Muscle of back (tissue), 11 donors: ENCODE data around the gene KISS1R. TPM values are rescaled to one million over a fixed set of nuclear protein-coding genes. Genes with fewer than 3 reads are reported as not detected.
"Not testable (repeated sequence)": the region's sequence is repeated elsewhere in the genome, so short reads cannot be mapped to it uniquely, and the experiment has no call there.

ENCODE experiments used
- DNase-seq, 3 donors: peaks; one replicate each; pipeline versions ENCODE4 v3.0.0 to v3.0.0-alpha.2; 2013
- polyA plus RNA-seq, 10 donors: library from polyadenylated mRNA; unstranded; fragments of 120-200 nt; gene quantifications; one replicate each; pipeline ENCODE4 v1.2.1, GENCODE V29; 2013; ENCODE audit not compliant: insufficient read length in 10 of 10

Gene KISS1R
- polyA plus RNA-seq, 10 donors = not detected

GRCh38 chr19:952049-952679 is 35.0 kb downstream of the KISS1R start:
- no peak for DNase-seq

GRCh38 chr19:952680-953444 is 35.7 kb downstream of the KISS1R start:
- no peak for DNase-seq

DNA sequence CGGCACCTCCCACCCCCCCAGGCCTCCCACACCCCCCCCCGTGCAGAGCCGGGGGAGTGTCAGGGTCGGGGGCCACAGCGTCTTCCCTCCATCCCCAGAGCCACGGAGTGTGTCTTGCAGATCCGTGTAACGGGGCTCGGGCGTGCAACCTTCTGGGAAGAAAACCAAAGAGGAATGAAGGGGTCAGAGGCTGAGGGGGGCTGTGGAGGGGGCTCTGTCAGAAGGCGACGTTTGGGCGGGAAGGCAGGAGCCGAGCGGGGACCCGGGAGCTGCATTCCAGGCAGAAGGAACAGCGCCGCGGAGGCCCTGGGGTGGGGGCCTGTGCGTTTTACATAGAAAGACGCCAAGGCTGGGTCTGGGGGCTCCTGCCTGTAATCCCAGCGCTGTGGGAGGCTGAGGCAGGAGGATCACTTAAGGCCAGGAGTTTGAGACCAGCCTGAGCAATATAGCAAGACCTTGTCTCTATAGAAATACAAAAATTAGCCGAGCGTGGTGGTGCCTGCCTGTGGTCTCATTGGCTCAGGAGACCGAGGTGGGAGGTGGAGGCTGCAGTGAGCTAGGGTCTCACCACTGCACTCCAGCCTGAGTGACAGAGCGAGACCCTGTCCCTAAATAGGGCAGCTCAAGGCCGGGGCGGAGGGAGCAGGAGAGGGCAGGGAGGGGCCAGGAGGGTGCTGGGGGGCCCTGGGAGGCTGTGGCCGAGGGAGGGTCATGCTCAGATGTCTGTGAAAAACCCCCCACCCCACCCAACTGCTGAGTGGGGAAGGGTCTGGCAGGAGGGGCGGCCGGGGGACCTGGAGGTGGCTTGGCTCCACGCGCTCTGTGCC is 36.5 kb downstream of the KISS1R start:
- no peak for DNase-seq

GRCh38 chr19:954272-954671 is 37.1 kb downstream of the KISS1R start:
- DNase-seq = no peak

DNA sequence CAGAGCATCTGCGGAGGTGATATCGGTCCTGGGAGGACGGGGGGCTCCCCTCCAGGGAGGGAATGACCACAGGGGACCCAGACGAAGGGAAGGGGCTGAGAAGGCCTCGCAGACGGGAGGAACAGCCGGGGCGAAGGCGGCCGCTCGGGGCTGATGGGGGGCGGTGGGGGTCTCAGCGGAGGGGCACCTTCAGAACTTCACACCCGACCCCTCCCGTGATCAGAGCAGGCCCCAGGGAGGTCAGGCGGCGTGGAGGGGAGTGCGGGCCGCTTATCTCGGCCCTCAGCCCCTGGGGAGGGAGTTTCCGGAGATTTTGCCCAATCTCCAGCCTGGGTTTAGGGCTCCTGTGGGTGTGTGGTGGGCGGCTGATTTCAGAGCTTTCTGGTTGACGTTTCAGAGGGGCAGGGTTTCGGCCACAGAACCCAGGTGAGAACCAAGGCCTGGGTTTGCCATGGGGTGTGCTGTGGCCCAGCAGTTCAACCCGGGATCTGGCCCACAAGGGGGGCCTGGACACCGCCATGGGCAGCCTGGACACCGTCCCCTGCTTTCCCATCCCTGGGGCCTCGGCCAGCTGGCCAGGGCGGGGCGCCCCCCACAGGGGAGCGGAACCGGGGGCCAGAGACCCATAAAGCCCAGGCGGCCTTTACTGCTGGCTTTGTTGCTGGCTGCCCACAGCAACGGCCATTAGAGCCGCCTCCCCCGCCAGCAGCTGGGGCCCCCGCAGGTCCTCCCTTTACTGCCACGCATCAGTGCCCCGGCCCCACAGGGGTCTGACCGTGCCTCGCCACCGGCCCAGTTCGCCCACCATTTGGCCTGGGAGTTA is 37.8 kb downstream of the KISS1R start:
- no peak for DNase-seq

GRCh38 chr19:955803-956765 is 39.0 kb downstream of the KISS1R start:
- no peak for DNase-seq

DNA sequence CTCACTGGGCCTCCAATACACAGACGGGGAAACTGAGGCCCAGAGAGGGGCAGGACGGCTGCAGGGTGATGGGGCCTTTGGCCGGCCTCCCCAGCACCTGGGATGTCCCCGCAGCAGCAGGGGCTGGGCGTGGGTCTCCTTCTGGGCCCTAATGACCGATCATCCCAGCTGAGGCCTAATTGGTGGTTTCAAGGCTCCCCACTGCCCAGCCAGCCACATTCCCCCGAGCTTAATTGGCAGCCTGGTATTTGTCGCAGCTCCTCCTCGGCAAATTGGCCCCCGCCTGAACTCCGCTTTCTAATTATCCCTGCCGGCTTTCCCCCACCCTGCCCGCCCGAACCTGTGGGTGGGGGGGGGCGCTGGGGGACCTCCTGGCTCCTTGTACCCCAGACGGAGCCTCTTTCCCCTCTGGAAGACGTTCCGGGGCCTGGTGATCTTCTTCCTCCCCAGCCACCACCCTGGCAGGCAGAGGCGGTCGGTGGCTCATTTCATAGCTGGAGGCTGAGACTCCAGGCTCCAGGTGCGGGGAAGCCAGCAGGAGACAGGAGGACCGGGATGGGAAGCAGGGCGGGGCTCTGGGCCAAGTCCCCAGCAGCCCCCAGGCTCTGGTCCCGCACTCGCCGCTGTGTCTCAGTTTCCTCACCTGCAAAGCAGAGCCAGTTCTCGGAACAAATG is 39.8 kb downstream of the KISS1R start:
- DNase-seq = no peak

DNA sequence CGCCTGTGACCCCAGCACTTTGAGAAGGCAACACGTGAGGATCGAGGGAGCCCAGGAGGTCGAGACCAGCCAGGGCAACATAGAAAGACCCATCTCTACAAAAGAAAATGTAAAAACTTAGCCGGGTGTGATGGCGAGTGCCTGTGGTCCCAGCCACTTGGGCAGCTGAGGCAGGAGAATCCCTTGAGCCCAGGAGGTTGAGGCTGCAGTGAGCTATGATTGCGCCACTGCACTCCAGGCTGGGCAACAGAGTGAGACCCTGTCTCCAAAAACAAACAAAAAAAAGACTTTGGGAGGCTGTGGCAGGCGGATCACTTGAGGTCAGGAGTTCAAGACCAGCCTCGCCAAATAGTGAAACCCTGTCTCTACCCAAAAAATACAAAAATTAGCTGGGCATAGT is 40.4 kb downstream of the KISS1R start:
- DNase-seq = not testable (repeated sequence)

- no peak for DNase-seq
Measured at GRCh38 chr19:958967-959855, 42.1 kb downstream of the KISS1R start.

DNA sequence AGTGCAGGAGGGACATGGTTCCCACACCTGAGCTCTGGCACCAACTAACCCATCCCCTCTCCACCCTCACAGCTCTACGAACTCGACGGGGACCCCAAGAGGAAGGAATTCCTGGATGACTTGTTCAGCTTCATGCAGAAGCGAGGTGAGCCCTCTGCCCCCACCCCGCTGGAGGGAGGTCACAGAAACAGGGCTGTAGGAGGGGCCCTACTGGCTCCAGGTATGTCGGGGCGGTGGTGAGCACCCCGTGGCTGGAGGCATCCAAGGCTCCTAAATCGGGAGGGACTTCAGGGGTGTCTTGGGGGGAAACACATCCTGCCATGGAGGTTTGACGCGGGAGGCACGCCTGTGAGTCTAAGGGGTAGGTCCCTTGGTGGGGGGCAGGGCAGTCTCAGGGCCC is 42.9 kb downstream of the KISS1R start:
- no peak for DNase-seq

DNA sequence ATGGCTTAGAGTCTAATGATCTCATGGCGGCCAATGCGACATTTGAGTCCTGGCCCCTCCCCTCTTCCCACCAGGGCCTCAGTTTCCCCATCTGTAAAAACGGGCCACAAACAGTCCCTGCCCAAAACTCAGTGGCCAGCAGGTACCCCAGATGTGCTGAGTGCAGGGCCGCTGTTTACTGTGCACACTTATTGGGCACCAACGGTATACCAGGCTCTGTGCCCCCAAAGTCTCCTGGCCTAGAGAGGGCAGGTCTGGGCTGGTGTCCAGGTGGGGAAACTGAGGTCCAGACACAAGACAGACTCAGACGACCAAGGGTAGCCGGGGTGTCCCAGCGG is 43.4 kb downstream of the KISS1R start:
- DNase-seq = no peak

DNA sequence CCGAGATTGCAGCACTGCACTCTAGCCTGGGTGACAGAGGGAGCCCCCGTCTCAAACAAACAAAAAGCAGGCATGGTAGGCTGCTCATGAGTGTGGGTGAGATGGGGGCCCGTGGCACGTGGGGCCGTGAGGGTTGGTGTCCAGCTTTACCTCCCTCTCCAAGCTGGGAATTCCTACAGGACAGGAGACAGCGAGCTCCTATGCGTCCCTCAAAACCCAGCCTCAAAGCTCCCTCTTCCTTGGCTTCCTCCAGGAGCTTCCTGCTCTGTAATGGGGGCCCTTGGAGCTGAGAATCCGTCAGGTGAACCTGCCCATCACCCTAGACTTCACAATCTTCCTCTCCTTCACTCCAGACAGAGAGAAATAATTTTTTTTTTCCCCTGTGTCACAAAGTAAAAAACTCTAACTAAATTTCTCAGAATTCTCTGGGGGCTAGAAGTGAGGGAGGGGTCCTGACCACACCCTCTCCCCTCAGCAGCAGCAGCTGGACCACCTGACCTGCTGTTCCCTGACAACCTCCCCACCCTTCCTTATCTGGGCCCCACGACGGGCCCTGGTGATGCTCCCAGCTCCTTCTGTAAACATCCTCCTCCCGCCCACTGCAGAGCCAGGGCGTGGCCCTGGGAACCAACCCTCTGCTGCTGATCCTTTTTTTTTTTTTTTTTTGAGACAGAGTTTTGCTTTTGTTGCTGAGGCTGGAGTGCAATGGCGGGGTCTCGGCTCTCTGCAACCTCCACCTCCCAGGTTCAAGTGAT is 44.9 kb downstream of the KISS1R start:
- no peak for DNase-seq

GRCh38 chr19:962683-963400 is 45.7 kb downstream of the KISS1R start:
- DNase-seq = no peak

- DNase-seq = no peak
Measured at GRCh38 chr19:963486-963951, 46.4 kb downstream of the KISS1R start.

- no peak for DNase-seq
Measured at GRCh38 chr19:964116-964520, 47.0 kb downstream of the KISS1R start.

DNA sequence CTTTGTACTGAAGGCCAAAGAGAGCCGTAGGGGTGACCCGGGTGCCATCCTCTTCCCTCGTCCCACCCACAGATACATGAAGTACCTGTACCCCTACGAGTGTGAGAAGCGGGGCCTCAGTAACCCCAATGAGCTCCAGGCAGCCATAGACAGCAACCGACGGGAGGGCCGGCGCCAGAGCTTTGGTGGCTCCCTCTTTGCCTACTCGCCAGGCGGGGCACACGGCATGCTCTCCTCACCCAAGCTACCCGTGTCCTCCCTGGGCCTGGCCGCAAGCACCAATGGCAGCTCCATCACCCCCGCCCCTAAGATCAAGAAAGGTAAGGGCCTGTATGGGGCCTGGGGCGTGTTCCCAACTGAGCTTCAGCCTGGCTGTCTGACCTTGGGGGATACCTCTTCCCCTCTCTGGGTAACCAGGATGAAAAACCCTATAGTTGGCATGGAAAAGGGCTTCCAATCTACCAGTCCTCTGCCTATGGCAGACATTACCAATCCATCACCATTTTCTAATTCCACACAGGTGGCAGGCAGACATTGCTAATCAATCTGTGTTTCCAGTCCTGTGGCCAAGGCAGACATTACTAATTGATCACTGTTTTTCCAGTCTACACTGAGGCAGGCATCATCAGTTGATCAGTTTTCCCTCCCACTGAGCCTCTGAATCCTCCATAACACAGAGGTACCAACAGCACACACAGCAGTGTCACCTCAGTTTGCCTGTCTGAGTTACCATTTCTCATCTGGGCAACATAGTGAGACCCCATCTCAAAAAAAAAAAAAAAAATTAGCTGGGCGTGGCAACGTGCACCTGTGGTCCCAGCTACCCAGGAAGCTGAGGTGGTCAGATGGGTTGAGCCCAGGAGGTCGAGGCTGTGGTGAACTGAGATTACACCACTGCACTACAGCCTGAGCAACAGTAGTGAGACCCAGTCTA is 47.9 kb downstream of the KISS1R start:
- DNase-seq = no peak
